Peyer's patch (tissue), 4 donors: ENCODE measurements around the gene PAFAH1B1.

Source experiments
- CTCF ChIP-seq, 6 experiments: fragments of 450-650 bp in 4 of 6; fragments of 200-600 bp in 2 of 6; sonication (generic) in 1 of 6; IDR thresholded peaks; one replicate each; pipeline ENCODE4 v1.5.1; 2017 to 2019; ENCODE audit warnings: antibody characterized with exemption in 6 of 6, mild to moderate bottlenecking in 3 of 6, moderate library complexity in 1 of 6
- POLR2A ChIP-seq, 2 donors: fragments of 450-650 bp; IDR thresholded peaks; one replicate each; pipeline ENCODE4 v1.5.1; 2017; ENCODE audit warnings: antibody characterized with exemption in 2 of 2, mild to moderate bottlenecking in 2 of 2, moderate library complexity in 2 of 2

- no peak for TF ChIP-seq CTCF (IDR thresholded peaks at IDR 0.05)
- TF ChIP-seq POLR2A (IDR thresholded peaks at IDR 0.05) = no peak
Measured at GRCh38 chr17:2672026-2672425, 78.6 kb downstream of the PAFAH1B1 start.
